ENCODE measurements around the gene GALNT6.

The GALNT6 gene

GRCh38 chr12:51323966-51324895 is 67.0 kb downstream of the GALNT6 start, which contains the start of gene BIN2:
TSS of gene BIN2 (minus strand) at chr12:51324174. CDS start at chr12:51324102, 72 bp downstream.
- Histone ChIP-seq H3K27me3 (ENCODE audit: insufficient read depth, low read length) (peaks cover 3% of the 10 kb centered on the region; the same call in 1 of the 2 replicates), H3F3A (ENCODE audit: insufficient read depth, low read length) (no peaks in the 10 kb centered on the region), H3K9ac (ENCODE audit: low read length) (no peak within 1 kb of the TSS), H3K4me1 (ENCODE audit: insufficient read depth, low read length, severe bottlenecking) (peaks cover 16% of the 10 kb centered on the region), H4K20me1 (ENCODE audit: insufficient read depth, low read length) (no peaks in the 10 kb centered on the region), H2AFZ (ENCODE audit: low read length) (no peak within 1 kb of the TSS), H3K36me3 (ENCODE audit: insufficient read depth, low read length) (no peaks in the 10 kb centered on the region), H3K9me2 (ENCODE audit: low read depth, low read length) (no peaks in the 10 kb centered on the region), H3K79me2 (ENCODE audit: insufficient read depth, low read length) (no peaks in the 10 kb centered on the region), H3K4me2 (ENCODE audit: low read length) (peak within 1 kb of the TSS; percentile 53), H3K4me3 (ENCODE audit: low read depth, low read length, poor library complexity, severe bottlenecking) (peak within 1 kb of the TSS; percentile 31), H3K9me3 (ENCODE audit: low read length) (no peaks in the 10 kb centered on the region), H3K27ac (ENCODE audit: low read depth, low read length, poor library complexity, severe bottlenecking) (no peak within 1 kb of the TSS)
- TF ChIP-seq CTCF (IDR thresholded peaks at IDR 0.05; ENCODE audit: low read length) (no peak), EZH2 (IDR thresholded peaks at IDR 0.05; ENCODE audit: borderline replicate concordance, low read length) (no peak)

- Histone ChIP-seq H3K9me3 (ENCODE audit: low read length) (no peaks in the 10 kb centered on the region), H3F3A (ENCODE audit: insufficient read depth, low read length) (no peaks in the 10 kb centered on the region), H2AFZ (ENCODE audit: low read length) (no peak overlapping the region), H4K20me1 (ENCODE audit: insufficient read depth, low read length) (no peaks in the 10 kb centered on the region), H3K27me3 (ENCODE audit: insufficient read depth, low read length) (peaks cover 3% of the 10 kb centered on the region; the same call in 1 of the 2 replicates), H3K79me2 (ENCODE audit: insufficient read depth, low read length) (no peaks in the 10 kb centered on the region), H3K36me3 (ENCODE audit: insufficient read depth, low read length) (no peaks in the 10 kb centered on the region), H3K9ac (ENCODE audit: low read length) (no peak overlapping the region), H3K9me2 (ENCODE audit: low read depth, low read length) (no peaks in the 10 kb centered on the region), H3K4me1 (ENCODE audit: insufficient read depth, low read length, severe bottlenecking) (peaks cover 16% of the 10 kb centered on the region), H3K4me3 (ENCODE audit: low read depth, low read length, poor library complexity, severe bottlenecking) (peak overlapping the region; percentile 31), H3K27ac (ENCODE audit: low read depth, low read length, poor library complexity, severe bottlenecking) (no peak overlapping the region), H3K4me2 (ENCODE audit: low read length) (peak overlapping the region; percentile 53)
- TF ChIP-seq CTCF (IDR thresholded peaks at IDR 0.05; ENCODE audit: low read length) (no peak), EZH2 (IDR thresholded peaks at IDR 0.05; ENCODE audit: borderline replicate concordance, low read length) (no peak)
Measured at GRCh38 chr12:51323317-51323960, 67.8 kb downstream of the GALNT6 start.

- no peak overlapping the region for H3K9ac ChIP-seq (ENCODE audit: low read length)
- no peaks in the 10 kb centered on the region for H3K36me3 ChIP-seq (ENCODE audit: insufficient read depth, low read length)
- no peaks in the 10 kb centered on the region for H3K9me2 ChIP-seq (ENCODE audit: low read depth, low read length)
- H3K27ac ChIP-seq (ENCODE audit: low read depth, low read length, poor library complexity, severe bottlenecking): no peak overlapping the region
- no peaks in the 10 kb centered on the region for H4K20me1 ChIP-seq (ENCODE audit: insufficient read depth, low read length)
- peaks cover 16% of the 10 kb centered on the region for H3K4me1 ChIP-seq (ENCODE audit: insufficient read depth, low read length, severe bottlenecking)
- H3K4me3 ChIP-seq (ENCODE audit: low read depth, low read length, poor library complexity, severe bottlenecking): no peak overlapping the region
- no peaks in the 10 kb centered on the region for H3K9me3 ChIP-seq (ENCODE audit: low read length)
- H2AFZ ChIP-seq (ENCODE audit: low read length): no peak overlapping the region
- H3K79me2 ChIP-seq (ENCODE audit: insufficient read depth, low read length): no peaks in the 10 kb centered on the region
- H3K4me2 ChIP-seq (ENCODE audit: low read length): no peak overlapping the region
- no peak for TF ChIP-seq EZH2 (IDR thresholded peaks at IDR 0.05; ENCODE audit: borderline replicate concordance, low read length)
- TF ChIP-seq CTCF (IDR thresholded peaks at IDR 0.05; ENCODE audit: low read length): no peak
- H3F3A ChIP-seq (ENCODE audit: insufficient read depth, low read length): no peaks in the 10 kb centered on the region
- H3K27me3 ChIP-seq (ENCODE audit: insufficient read depth, low read length): peaks cover 3% of the 10 kb centered on the region; the same call in 1 of the 2 replicates
Measured at GRCh38 chr12:51322452-51322851, 68.8 kb downstream of the GALNT6 start.

Data from OCI-LY1 (cell line).